ENCODE measurements around the gene CHDH.

Gene CHDH

GRCh38 chr3:53835257-53835656 is 11.0 kb downstream of the CHDH start:
- no CpG with 5 or more reads among the region's 1 CpG for WGBS, 2 donors (ENCODE audit: extremely low coverage in 2 of 2, insufficient read length in 2 of 2, insufficient replicate concordance in 1 of 2)
- H3K9ac ChIP-seq (ENCODE audit: low read depth, low read length, poor library complexity) = no peak overlapping the region
- no peak overlapping the region for H3K27ac ChIP-seq (replicated peaks; ENCODE audit: low read length)
- no peak overlapping the region for H3K14ac ChIP-seq (ENCODE audit: low read length)
- no peaks in the 10 kb centered on the region for H3K9me3 ChIP-seq (replicated peaks in 1 of 2; ENCODE audit: control insufficient read depth in 2 of 2, insufficient read depth in 1 of 2, low read depth in 1 of 2, low read length in 2 of 2)
- no peak overlapping the region for H4K8ac ChIP-seq (ENCODE audit: low read depth, low read length)
- H3K4me2 ChIP-seq (ENCODE audit: insufficient read depth, low read length, poor library complexity, severe bottlenecking) = no peak overlapping the region
- H3K79me1 ChIP-seq (ENCODE audit: low read depth, low read length) = peaks cover 2% of the 10 kb centered on the region
- no peak overlapping the region for H2BK120ac ChIP-seq (ENCODE audit: low read depth, low read length)
- no peak overlapping the region for H3K4ac ChIP-seq (ENCODE audit: low read length)
- H3K36me3 ChIP-seq (replicated peaks in 1 of 2; ENCODE audit: control insufficient read depth in 2 of 2, insufficient read depth in 2 of 2, low read length in 2 of 2) = peaks cover 2 to 6% of the 10 kb centered on the region in 2 donors
- H3K18ac ChIP-seq (ENCODE audit: low read length) = no peak overlapping the region
- H3K23ac ChIP-seq (ENCODE audit: low read depth, low read length, poor library complexity) = no peak overlapping the region
- no peak overlapping the region for H2AFZ ChIP-seq (ENCODE audit: low read length)
- no peak overlapping the region for H2BK5ac ChIP-seq (ENCODE audit: low read length)
- H3K27me3 ChIP-seq (ENCODE audit: control insufficient read depth in 3 of 3, insufficient read depth in 3 of 3, low read depth in 1 of 3, low read length in 3 of 3) = no peaks in the 10 kb centered on the region
- no peak overlapping the region for H2AK5ac ChIP-seq (ENCODE audit: low read depth, low read length)
- no peak overlapping the region for H2BK12ac ChIP-seq (ENCODE audit: low read length)
- no peak for DNase-seq (ENCODE audit: low spot score)
- no peaks in the 10 kb centered on the region for H3K4me1 ChIP-seq (ENCODE audit: control insufficient read depth in 2 of 2, insufficient read depth in 1 of 2, low read depth in 1 of 2, low read length in 2 of 2)
- no peak overlapping the region for H3K4me3 ChIP-seq (ENCODE audit: low read length in 2 of 2)
- H2BK15ac ChIP-seq (ENCODE audit: low read length) = no peak overlapping the region
- no peak overlapping the region for H4K91ac ChIP-seq (ENCODE audit: low read depth, low read length, poor library complexity)

GRCh38 chr3:53834429-53835095 is 11.7 kb downstream of the CHDH start:
- H4K91ac ChIP-seq (ENCODE audit: low read depth, low read length, poor library complexity) = no peak overlapping the region
- no CpG with 5 or more reads among the region's 6 CpGs for WGBS, 2 donors (ENCODE audit: extremely low coverage in 2 of 2, insufficient read length in 2 of 2, insufficient replicate concordance in 1 of 2)
- H2AK5ac ChIP-seq (ENCODE audit: low read depth, low read length) = no peak overlapping the region
- no peak overlapping the region for H4K8ac ChIP-seq (ENCODE audit: low read depth, low read length)
- H3K27me3 ChIP-seq (ENCODE audit: control insufficient read depth in 3 of 3, insufficient read depth in 3 of 3, low read depth in 1 of 3, low read length in 3 of 3) = no peaks in the 10 kb centered on the region
- no peak overlapping the region for H3K23ac ChIP-seq (ENCODE audit: low read depth, low read length, poor library complexity)
- H2AFZ ChIP-seq (ENCODE audit: low read length) = no peak overlapping the region
- peaks cover 2% of the 10 kb centered on the region for H3K79me1 ChIP-seq (ENCODE audit: low read depth, low read length)
- no peaks in the 10 kb centered on the region for H3K4me1 ChIP-seq (ENCODE audit: control insufficient read depth in 2 of 2, insufficient read depth in 1 of 2, low read depth in 1 of 2, low read length in 2 of 2)
- H3K36me3 ChIP-seq (replicated peaks in 1 of 2; ENCODE audit: control insufficient read depth in 2 of 2, insufficient read depth in 2 of 2, low read length in 2 of 2) = peaks cover 2 to 4% of the 10 kb centered on the region in 2 donors
- H2BK12ac ChIP-seq (ENCODE audit: low read length) = no peak overlapping the region
- no peak overlapping the region for H3K14ac ChIP-seq (ENCODE audit: low read length)
- H2BK120ac ChIP-seq (ENCODE audit: low read depth, low read length) = no peak overlapping the region
- no peak overlapping the region for H3K18ac ChIP-seq (ENCODE audit: low read length)
- no peak for DNase-seq (ENCODE audit: low spot score)
- no peak overlapping the region for H3K27ac ChIP-seq (replicated peaks; ENCODE audit: low read length)
- H2BK15ac ChIP-seq (ENCODE audit: low read length) = no peak overlapping the region
- H2BK5ac ChIP-seq (ENCODE audit: low read length) = no peak overlapping the region
- H3K4me3 ChIP-seq (ENCODE audit: low read length in 2 of 2) = no peak overlapping the region
- H3K4me2 ChIP-seq (ENCODE audit: insufficient read depth, low read length, poor library complexity, severe bottlenecking) = no peak overlapping the region
- no peaks in the 10 kb centered on the region for H3K9me3 ChIP-seq (replicated peaks in 1 of 2; ENCODE audit: control insufficient read depth in 2 of 2, insufficient read depth in 1 of 2, low read depth in 1 of 2, low read length in 2 of 2)
- no peak overlapping the region for H3K9ac ChIP-seq (ENCODE audit: low read depth, low read length, poor library complexity)
- no peak overlapping the region for H3K4ac ChIP-seq (ENCODE audit: low read length)

- no peaks in the 10 kb centered on the region for H3K27me3 ChIP-seq (ENCODE audit: control insufficient read depth in 3 of 3, insufficient read depth in 3 of 3, low read depth in 1 of 3, low read length in 3 of 3)
- no peak overlapping the region for H3K27ac ChIP-seq (replicated peaks; ENCODE audit: low read length)
- H3K14ac ChIP-seq (ENCODE audit: low read length) = no peak overlapping the region
- H3K18ac ChIP-seq (ENCODE audit: low read length) = no peak overlapping the region
- no peak overlapping the region for H4K91ac ChIP-seq (ENCODE audit: low read depth, low read length, poor library complexity)
- no peak overlapping the region for H2BK120ac ChIP-seq (ENCODE audit: low read depth, low read length)
- no peak overlapping the region for H3K4me2 ChIP-seq (ENCODE audit: insufficient read depth, low read length, poor library complexity, severe bottlenecking)
- peak overlapping the region; percentile 49 for H2BK5ac ChIP-seq (ENCODE audit: low read length)
- no peaks in the 10 kb centered on the region for H3K4me1 ChIP-seq (ENCODE audit: control insufficient read depth in 2 of 2, insufficient read depth in 1 of 2, low read depth in 1 of 2, low read length in 2 of 2)
- no peak overlapping the region for H2BK12ac ChIP-seq (ENCODE audit: low read length)
- H3K9ac ChIP-seq (ENCODE audit: low read depth, low read length, poor library complexity) = no peak overlapping the region
- peaks cover 2% of the 10 kb centered on the region for H3K79me1 ChIP-seq (ENCODE audit: low read depth, low read length)
- no peak overlapping the region for H3K23ac ChIP-seq (ENCODE audit: low read depth, low read length, poor library complexity)
- no CpG with 5 or more reads among the region's 5 CpGs for WGBS, 2 donors (ENCODE audit: extremely low coverage in 2 of 2, insufficient read length in 2 of 2, insufficient replicate concordance in 1 of 2)
- DNase-seq (ENCODE audit: low spot score) = no peak
- H3K36me3 ChIP-seq (replicated peaks in 1 of 2; ENCODE audit: control insufficient read depth in 2 of 2, insufficient read depth in 2 of 2, low read length in 2 of 2) = peaks cover 2 to 4% of the 10 kb centered on the region in 2 donors
- H3K4me3 ChIP-seq (ENCODE audit: low read length in 2 of 2) = no peak overlapping the region
- no peak overlapping the region for H3K4ac ChIP-seq (ENCODE audit: low read length)
- no peaks in the 10 kb centered on the region for H3K9me3 ChIP-seq (replicated peaks in 1 of 2; ENCODE audit: control insufficient read depth in 2 of 2, insufficient read depth in 1 of 2, low read depth in 1 of 2, low read length in 2 of 2)
- peak overlapping the region; percentile 19 for H2AK5ac ChIP-seq (ENCODE audit: low read depth, low read length)
- no peak overlapping the region for H2AFZ ChIP-seq (ENCODE audit: low read length)
- no peak overlapping the region for H2BK15ac ChIP-seq (ENCODE audit: low read length)
- no peak overlapping the region for H4K8ac ChIP-seq (ENCODE audit: low read depth, low read length)
Observed at GRCh38 chr3:53833700-53834099, 12.5 kb downstream of the CHDH start.

GRCh38 chr3:53833053-53833645 is 13.1 kb downstream of the CHDH start:
- no peaks in the 10 kb centered on the region for H3K9me3 ChIP-seq (replicated peaks in 1 of 2; ENCODE audit: control insufficient read depth in 2 of 2, insufficient read depth in 1 of 2, low read depth in 1 of 2, low read length in 2 of 2)
- no peak overlapping the region for H2AFZ ChIP-seq (ENCODE audit: low read length)
- H4K8ac ChIP-seq (ENCODE audit: low read depth, low read length) = no peak overlapping the region
- DNase-seq (ENCODE audit: low spot score) = no peak
- no peak overlapping the region for H3K18ac ChIP-seq (ENCODE audit: low read length)
- H3K4ac ChIP-seq (ENCODE audit: low read length) = no peak overlapping the region
- H2AK5ac ChIP-seq (ENCODE audit: low read depth, low read length) = peak overlapping the region; percentile 19
- no peak overlapping the region for H3K4me3 ChIP-seq (ENCODE audit: low read length in 2 of 2)
- no peak overlapping the region for H3K9ac ChIP-seq (ENCODE audit: low read depth, low read length, poor library complexity)
- H3K36me3 ChIP-seq (replicated peaks in 1 of 2; ENCODE audit: control insufficient read depth in 2 of 2, insufficient read depth in 2 of 2, low read length in 2 of 2) = peaks cover under 1 to 2% of the 10 kb centered on the region in 2 donors
- H3K4me1 ChIP-seq (ENCODE audit: control insufficient read depth in 2 of 2, insufficient read depth in 1 of 2, low read depth in 1 of 2, low read length in 2 of 2) = no peaks in the 10 kb centered on the region
- no peak overlapping the region for H3K4me2 ChIP-seq (ENCODE audit: insufficient read depth, low read length, poor library complexity, severe bottlenecking)
- H3K14ac ChIP-seq (ENCODE audit: low read length) = no peak overlapping the region
- no peaks in the 10 kb centered on the region for H3K27me3 ChIP-seq (ENCODE audit: control insufficient read depth in 3 of 3, insufficient read depth in 3 of 3, low read depth in 1 of 3, low read length in 3 of 3)
- no peak overlapping the region for H3K27ac ChIP-seq (replicated peaks; ENCODE audit: low read length)
- H2BK15ac ChIP-seq (ENCODE audit: low read length) = no peak overlapping the region
- H3K23ac ChIP-seq (ENCODE audit: low read depth, low read length, poor library complexity) = no peak overlapping the region
- WGBS, 2 donors (ENCODE audit: extremely low coverage in 2 of 2, insufficient read length in 2 of 2, insufficient replicate concordance in 1 of 2) = no CpG with 5 or more reads among the region's 9 CpGs
- no peak overlapping the region for H2BK120ac ChIP-seq (ENCODE audit: low read depth, low read length)
- no peak overlapping the region for H4K91ac ChIP-seq (ENCODE audit: low read depth, low read length, poor library complexity)
- peaks cover 2% of the 10 kb centered on the region for H3K79me1 ChIP-seq (ENCODE audit: low read depth, low read length)
- peak overlapping the region; percentile 49 for H2BK5ac ChIP-seq (ENCODE audit: low read length)
- no peak overlapping the region for H2BK12ac ChIP-seq (ENCODE audit: low read length)
